GM23338 (cell line): Measurements from ENCODE around the gene TNS3. TPM values are rescaled to one million over a fixed set of nuclear protein-coding genes. Genes with fewer than 3 reads are reported as not detected.

ENCODE experiments used
- ATAC-seq: fragments of 200-7000 bp; cut with Tn5 transposase; 3 replicates; pipeline ENCODE4 v1.9.1; 2020
- DNase-seq: peaks from one replicate; pipeline ENCODE4 v3.0.0-alpha.2; 2015; ENCODE audit warnings: low spot score
- H2AFZ ChIP-seq: fragments of 200-600 bp; sonication (generic); 2 replicates; pipeline ENCODE4 v1.8.0; 2016; ENCODE audit warnings: antibody characterized with exemption, mild to moderate bottlenecking, moderate library complexity
- H3F3A ChIP-seq: fragments of 200-600 bp; sonication (generic); replicated peaks from 2 replicates; pipeline ENCODE4 v1.8.0; 2017; ENCODE audit warnings: antibody characterized with exemption, mixed run types, low read depth
- H3K27ac ChIP-seq: fragments of 200-600 bp; sonication (generic); 2 replicates; pipeline ENCODE4 v1.6.1; 2016; ENCODE audit warnings: low read depth
- H3K27me3 ChIP-seq: fragments of 200-600 bp; sonication (generic); 2 replicates; pipeline ENCODE4 v1.8.0; 2016; ENCODE audit warnings: mild to moderate bottlenecking, mixed run types, moderate library complexity; ENCODE audit not compliant: insufficient read depth
- H3K36me3 ChIP-seq: fragments of 200-600 bp; sonication (generic); 2 replicates; pipeline ENCODE4 v1.8.0; 2016; ENCODE audit warnings: mild to moderate bottlenecking; ENCODE audit not compliant: insufficient read depth
- H3K4me1 ChIP-seq: fragments of 200-600 bp; sonication (generic); 2 replicates; pipeline ENCODE4 v1.8.0; 2016; ENCODE audit warnings: mild to moderate bottlenecking, moderate library complexity; ENCODE audit not compliant: insufficient read depth
- H3K4me2 ChIP-seq: fragments of 200-600 bp; sonication (generic); 2 replicates; pipeline ENCODE4 v1.7.1; 2017; ENCODE audit warnings: mixed run types
- H3K4me3 ChIP-seq: fragments of 200-600 bp; sonication (generic); 2 replicates; pipeline ENCODE4 v1.6.1; 2016; ENCODE audit warnings: mixed run types
- H3K79me2 ChIP-seq: fragments of 200-600 bp; sonication (generic); replicated peaks from 2 replicates; pipeline ENCODE4 v1.8.0; 2017; ENCODE audit warnings: mild to moderate bottlenecking; ENCODE audit not compliant: insufficient read depth
- H3K9me2 ChIP-seq: fragments of 200-600 bp; sonication (generic); 2 replicates; pipeline ENCODE4 v1.8.0; 2017; ENCODE audit not compliant: insufficient read depth
- H4K20me1 ChIP-seq: fragments of 200-600 bp; sonication (generic); replicated peaks from 2 replicates; pipeline ENCODE4 v1.8.0; 2017; ENCODE audit warnings: mild to moderate bottlenecking; ENCODE audit not compliant: insufficient read depth
- H3K27ac Mint-ChIP-seq: 2 replicates; pipeline ENCODE4 v1.8.0; 2020; ENCODE audit warnings: inconsistent platforms, mild to moderate bottlenecking, moderate library complexity, mixed read lengths
- H3K27me3 Mint-ChIP-seq: 3 replicates; pipeline ENCODE4 v1.8.0; 2022; ENCODE audit warnings: low read depth, mild to moderate bottlenecking, moderate library complexity, mixed read lengths, inconsistent platforms; ENCODE audit not compliant: insufficient read depth, poor library complexity
- H3K36me3 Mint-ChIP-seq: 3 replicates; pipeline ENCODE4 v1.8.0; 2021; ENCODE audit warnings: low read depth, mild to moderate bottlenecking, inconsistent platforms, moderate library complexity, mixed read lengths
- H3K4me1 Mint-ChIP-seq: 3 replicates; pipeline ENCODE4 v1.8.0; 2020; ENCODE audit warnings: mild to moderate bottlenecking, inconsistent platforms, mixed read lengths
- H3K4me3 Mint-ChIP-seq: 3 replicates; pipeline ENCODE4 v1.8.0; 2021; ENCODE audit warnings: moderate library complexity, mild to moderate bottlenecking, inconsistent platforms, mixed read lengths
- H3K9me3 Mint-ChIP-seq: 3 replicates; pipeline ENCODE4 v1.8.0; 2020; ENCODE audit warnings: moderate library complexity, mild to moderate bottlenecking, inconsistent platforms, mixed read lengths
- CREB1 ChIP-seq: fragments of 250-450 bp; sonication (Bioruptor Pico); IDR thresholded peaks from 2 replicates; pipeline ENCODE4 v1.5.0; 2020; ENCODE audit warnings: low read depth, mild to moderate bottlenecking, moderate library complexity
- CTCF ChIP-seq, 2 experiments: fragments of 200-600 bp in 1 of 2; sonication (generic) in 1 of 2; conservative IDR thresholded peaks; 2 replicates each; pipeline versions ENCODE4 v1.5.1 to v1.6.1; 2016 to 2017; ENCODE audit warnings: antibody characterized with exemption in 2 of 2, low read depth in 2 of 2, mild to moderate bottlenecking in 2 of 2, moderate library complexity in 1 of 2
- ETS1 ChIP-seq: IDR thresholded peaks from 2 replicates; pipeline ENCODE4 v1.6.1; 2016; ENCODE audit warnings: antibody characterized with exemption
- EZH2 ChIP-seq: fragments of 200-600 bp; sonication (generic); IDR thresholded peaks from one replicate; pipeline ENCODE4 v1.8.0; 2017; ENCODE audit warnings: antibody characterized with exemption, mild to moderate bottlenecking, low read depth; ENCODE audit not compliant: unreplicated experiment
- EZH2phosphoT487 ChIP-seq: fragments of 200-600 bp; sonication (generic); IDR thresholded peaks from one replicate; pipeline ENCODE4 v1.8.1; 2018; ENCODE audit warnings: antibody characterized with exemption; ENCODE audit not compliant: unreplicated experiment
- JUNB ChIP-seq: IDR thresholded peaks from one replicate; pipeline ENCODE4 v1.6.1; 2016; ENCODE audit warnings: antibody characterized with exemption; ENCODE audit not compliant: unreplicated experiment
- NANOG ChIP-seq: IDR thresholded peaks from 2 replicates; pipeline ENCODE4 v1.6.1; 2016; ENCODE audit warnings: antibody characterized with exemption, borderline replicate concordance
- POLR2AphosphoS5 ChIP-seq: IDR thresholded peaks from 2 replicates; pipeline ENCODE4 v1.6.1; 2016; ENCODE audit warnings: antibody characterized with exemption, low read depth
- REST ChIP-seq: IDR thresholded peaks from one replicate; pipeline ENCODE4 v1.6.1; 2018; ENCODE audit warnings: antibody characterized with exemption; ENCODE audit not compliant: unreplicated experiment
- STAT1 ChIP-seq: IDR thresholded peaks from one replicate; pipeline ENCODE4 v1.6.1; 2016; ENCODE audit warnings: antibody characterized with exemption; ENCODE audit not compliant: unreplicated experiment
- ZNF114 ChIP-seq: fragments of 250-450 bp; sonication (Bioruptor Pico); IDR thresholded peaks from 2 replicates; pipeline ENCODE4 v1.5.0; 2020; ENCODE audit warnings: mild to moderate bottlenecking, moderate library complexity
- ZNF331 ChIP-seq: fragments of 250-450 bp; sonication (Bioruptor Pico); IDR thresholded peaks from 2 replicates; pipeline ENCODE4 v1.5.0; 2020; ENCODE audit warnings: low read depth, mild to moderate bottlenecking, moderate library complexity
- ZNF462 ChIP-seq: fragments of 250-450 bp; sonication (Bioruptor Pico); IDR thresholded peaks from 2 replicates; pipeline ENCODE4 v1.5.0; 2020; ENCODE audit warnings: mild to moderate bottlenecking, moderate library complexity
- polyA plus RNA-seq: library from polyadenylated mRNA; unstranded; fragments of >200 nt; fragmentation: Nextera tagmentation; extraction: Ambion mirVana; gene quantifications from 2 replicates; pipeline ENCODE4 v1.2.1, GENCODE V29; 2016
- total RNA-seq: library from RNA; depleted of rRNA; stranded (reverse); fragments of >200 nt; shearing (Covaris generic); gene quantifications from 2 replicates; pipeline ENCODE4 v1.2.3, GENCODE V29; 2014

The TNS3 gene
- total and polyA plus RNA-seq, 2 experiments from 2014 or later: 6.2 to 28.7 TPM

GRCh38 chr7:47460251-47460989 is 121.5 kb downstream of the TNS3 start:
- H3K4me1 ChIP-seq: no peaks in the 10 kb centered on the region; the same call in 1 of the 2 replicates
- H3K9me2 ChIP-seq: no peaks in the 10 kb centered on the region
- no peaks in the 10 kb centered on the region for H3K27me3 ChIP-seq
- H3K4me3 ChIP-seq: no peak overlapping the region
- H3F3A ChIP-seq: no peaks in the 10 kb centered on the region
- Mint-ChIP-seq H3K4me3 (no peak overlapping the region), H3K4me1 (peaks cover 9% of the 10 kb centered on the region), H3K36me3 (no peaks in the 10 kb centered on the region), H3K27me3 (peaks cover 2% of the 10 kb centered on the region), H3K9me3 (no peaks in the 10 kb centered on the region), H3K27ac (no peak overlapping the region)
- TF ChIP-seq POLR2AphosphoS5: no peak
- no peak for TF ChIP-seq STAT1
- TF ChIP-seq NANOG: no peak
- TF ChIP-seq CTCF (conservative IDR thresholded peaks at IDR 0.05; ENCODE audit: low read depth in 2 of 2): no peak
- TF ChIP-seq JUNB: no peak
- no peak for TF ChIP-seq ETS1
- no peak for TF ChIP-seq REST
- no peak for TF ChIP-seq ZNF331
- TF ChIP-seq CREB1 (CRISPR knock-in tag): no peak
- TF ChIP-seq EZH2: no peak
- no peak for TF ChIP-seq EZH2phosphoT487
- no peak for TF ChIP-seq ZNF114 (CRISPR knock-in tag)
- TF ChIP-seq ZNF462: no peak
- H3K27ac ChIP-seq: no peak overlapping the region
- 0 out of 2 replicates have a peak, but pooled peaks cover 4% of the 10 kb centered on the region for H3K79me2 ChIP-seq
- DNase-seq: no peak
- H2AFZ ChIP-seq: no peak overlapping the region
- ATAC-seq: no peak
- no peak overlapping the region for H3K4me2 ChIP-seq
- H4K20me1 ChIP-seq: no peaks in the 10 kb centered on the region; the same call in 1 of the 2 replicates
- H3K36me3 ChIP-seq: no peaks in the 10 kb centered on the region
